Limb (tissue), 2 donors: ENCODE results near the gene WDFY4.

Source experiments
- DNase-seq, 2 donors: peaks; one replicate each; pipeline ENCODE4 v3.0.0-alpha.2; 2016; ENCODE audit errors: extremely low spot score in 2 of 2

WDFY4 gene

GRCh38 chr10:48847691-48848090, 163.0 kb downstream of the WDFY4 start:
- DNase-seq, result no peak

- DNase-seq, result no peak
Observed at GRCh38 chr10:48856855-48857254, 172.2 kb downstream of the WDFY4 start.

GRCh38 chr10:48872234-48872633, 187.6 kb downstream of the WDFY4 start:
- DNase-seq, result no peak

DNA sequence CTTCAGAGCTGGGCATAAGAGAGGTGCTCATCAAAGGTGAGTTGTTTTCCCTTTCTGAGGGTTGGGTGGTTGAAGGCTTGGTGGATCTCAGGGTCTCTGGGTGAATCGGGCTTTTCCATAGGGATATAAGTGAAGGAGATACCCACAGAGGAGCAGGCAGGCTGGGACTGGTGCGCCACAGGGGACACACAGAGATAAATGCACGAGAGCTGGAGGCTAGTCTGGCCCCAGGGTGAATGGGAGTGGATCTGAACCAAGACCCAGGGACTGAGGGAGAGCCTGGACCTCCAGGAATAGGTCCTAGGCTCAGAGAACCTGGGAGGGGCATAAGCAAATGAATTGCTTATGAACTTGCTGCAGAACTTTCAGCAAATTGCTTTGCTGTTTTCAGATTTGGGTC, 193.4 kb downstream of the WDFY4 start:
- no peak for DNase-seq

DNA sequence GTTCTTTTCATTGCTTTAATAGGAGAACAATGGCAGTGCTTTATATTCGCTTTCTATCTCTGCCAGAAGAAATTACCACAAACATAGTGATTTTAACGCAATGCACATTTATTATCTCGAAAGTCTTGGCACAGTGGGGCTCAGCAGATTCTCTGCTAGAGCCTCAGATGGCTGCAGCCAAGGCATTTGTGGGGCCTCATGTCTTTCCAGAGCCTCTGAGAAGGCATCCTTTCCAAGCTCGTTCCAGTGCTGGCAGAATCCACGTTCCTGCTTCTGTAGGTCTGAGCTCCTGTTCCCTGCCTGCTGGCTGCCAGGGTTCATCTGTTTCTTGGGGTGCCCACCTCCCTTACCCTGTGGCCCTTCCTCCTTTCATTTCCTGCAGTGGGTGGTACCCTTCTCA, 194.8 kb downstream of the WDFY4 start:
- no peak for DNase-seq

DNA sequence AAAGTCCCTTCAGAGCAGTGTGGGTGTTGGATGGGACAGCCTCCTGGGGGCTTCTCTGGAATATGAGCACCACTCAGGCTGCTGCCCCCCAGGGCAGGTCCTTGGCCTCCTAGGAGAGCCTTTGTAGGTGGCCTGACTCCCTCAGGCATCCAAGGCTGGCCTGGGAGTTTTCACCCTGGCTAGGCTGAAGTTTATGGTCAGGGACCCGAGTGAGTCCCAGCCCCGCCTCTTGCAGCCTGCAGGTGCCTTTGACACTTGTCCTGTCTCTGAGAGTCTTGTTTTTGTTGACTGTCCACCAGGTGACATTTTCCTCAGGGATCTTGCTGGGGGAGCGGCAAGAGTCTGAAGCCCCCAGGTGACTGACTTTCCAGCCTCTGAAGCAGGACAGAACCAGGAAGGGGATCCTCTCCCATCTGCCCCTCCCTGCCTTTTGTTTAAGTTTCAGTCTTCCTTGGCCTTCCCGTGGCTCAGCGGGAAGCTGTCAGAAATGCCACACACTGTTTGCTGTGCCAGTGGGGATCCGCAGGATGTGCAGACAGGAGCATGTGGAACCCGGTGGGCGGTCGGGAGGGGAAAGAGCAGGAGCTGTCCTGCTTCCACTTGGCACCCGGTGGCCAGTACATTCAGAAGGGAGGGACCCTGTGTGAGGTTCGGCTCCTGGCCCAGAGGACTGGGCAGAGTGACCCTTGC, 195.5 kb downstream of the WDFY4 start:
- no peak for DNase-seq

DNA sequence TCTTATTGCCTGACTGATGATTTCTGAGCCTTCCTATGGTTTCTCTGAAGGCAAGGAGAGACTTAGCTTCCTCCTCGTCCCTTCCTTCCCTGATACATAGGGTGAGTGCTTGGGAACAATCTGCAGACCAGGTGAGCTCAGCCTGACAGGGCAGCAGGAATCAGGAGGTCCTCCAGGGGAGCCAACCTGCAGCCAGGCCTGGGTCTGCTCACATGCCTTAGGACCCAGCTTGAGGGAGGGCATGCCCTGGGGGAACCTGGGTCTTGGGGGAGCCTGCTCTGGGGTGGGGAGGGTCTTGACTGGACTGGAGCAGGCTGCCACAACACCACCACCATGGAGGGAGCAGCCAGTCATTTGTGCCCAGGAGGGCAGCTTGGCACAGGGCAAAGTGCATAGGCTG, 197.3 kb downstream of the WDFY4 start:
- DNase-seq, result no peak

DNA sequence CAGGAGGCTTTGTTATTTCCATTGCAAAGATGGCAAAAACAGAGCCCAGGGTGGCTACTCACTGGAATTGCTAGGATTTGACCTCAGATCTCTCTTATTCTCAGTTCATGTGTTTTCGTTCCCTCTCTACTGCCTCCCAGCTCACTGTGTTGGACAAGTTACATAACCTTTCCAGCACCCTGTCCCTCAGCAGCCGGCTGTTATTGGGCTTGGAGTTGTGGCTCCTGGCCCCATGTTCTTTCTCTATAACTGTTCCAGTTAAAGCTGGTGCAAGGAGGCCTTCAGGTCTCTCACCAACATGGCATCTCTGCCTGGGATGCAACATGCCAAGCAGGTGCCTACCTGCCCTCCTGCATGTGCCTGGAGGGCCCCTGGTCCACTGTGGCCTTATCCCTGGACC, 198.2 kb downstream of the WDFY4 start:
- no peak for DNase-seq

GRCh38 chr10:48883701-48884100, 199.0 kb downstream of the WDFY4 start:
- DNase-seq, result no peak

DNA sequence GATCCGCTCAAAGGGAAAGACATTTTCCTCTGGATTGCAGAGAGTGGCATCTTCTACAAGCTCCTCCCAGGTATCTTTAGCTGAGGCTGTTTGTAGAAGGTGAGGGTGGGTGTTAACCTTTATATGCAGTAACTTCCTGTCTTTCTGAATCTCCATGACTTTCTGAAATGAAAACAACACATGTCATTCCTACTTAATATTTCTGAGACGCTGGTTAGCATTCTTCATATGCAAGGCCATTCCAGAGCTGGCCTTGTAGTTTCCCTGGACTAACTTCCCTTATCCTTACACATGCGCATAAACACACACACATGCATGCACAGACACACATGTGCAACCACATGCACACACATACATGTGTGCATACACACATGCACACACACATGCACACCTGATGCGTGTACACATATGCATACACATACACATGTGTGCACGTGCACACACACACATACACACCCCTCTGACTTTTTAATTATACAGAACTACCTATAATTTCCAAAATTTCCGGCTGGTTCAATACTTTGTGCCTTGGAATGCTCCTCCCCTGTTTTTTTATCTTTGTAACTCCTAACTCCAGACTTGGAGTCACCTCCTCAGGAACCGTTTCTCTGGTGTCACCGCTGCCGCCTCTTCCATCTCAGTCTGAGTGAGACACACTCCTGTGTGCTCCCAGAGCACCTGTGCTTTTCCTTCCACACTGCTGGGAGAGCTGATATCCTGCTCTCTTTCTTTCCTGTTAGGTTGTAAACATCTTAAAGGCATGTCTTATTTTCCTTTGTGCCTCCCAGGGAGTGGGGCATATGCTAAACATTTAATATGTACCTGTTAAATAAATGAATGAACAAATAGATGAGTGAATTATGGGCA, 199.7 kb downstream of the WDFY4 start:
- DNase-seq, result no peak

DNA sequence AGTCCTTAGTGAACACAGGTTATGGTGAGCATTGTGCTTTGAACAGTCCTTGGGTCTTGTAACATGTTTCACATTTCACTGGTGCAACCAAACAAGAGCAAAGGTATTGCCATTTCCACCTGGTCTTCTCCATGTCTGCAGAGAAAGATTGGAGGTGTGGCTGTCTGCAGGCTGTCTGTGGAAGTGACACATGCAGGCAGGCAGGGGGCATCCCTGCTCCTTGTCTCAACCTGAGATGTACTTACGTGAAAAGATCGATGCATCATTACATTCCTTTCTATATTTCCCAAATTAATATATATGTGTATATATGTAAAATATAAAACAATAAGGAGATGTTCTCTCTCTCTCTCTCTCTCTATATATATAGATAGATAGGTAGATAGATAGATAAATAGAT, 200.7 kb downstream of the WDFY4 start:
- DNase-seq, result peak; percentile 51 to 61

DNA sequence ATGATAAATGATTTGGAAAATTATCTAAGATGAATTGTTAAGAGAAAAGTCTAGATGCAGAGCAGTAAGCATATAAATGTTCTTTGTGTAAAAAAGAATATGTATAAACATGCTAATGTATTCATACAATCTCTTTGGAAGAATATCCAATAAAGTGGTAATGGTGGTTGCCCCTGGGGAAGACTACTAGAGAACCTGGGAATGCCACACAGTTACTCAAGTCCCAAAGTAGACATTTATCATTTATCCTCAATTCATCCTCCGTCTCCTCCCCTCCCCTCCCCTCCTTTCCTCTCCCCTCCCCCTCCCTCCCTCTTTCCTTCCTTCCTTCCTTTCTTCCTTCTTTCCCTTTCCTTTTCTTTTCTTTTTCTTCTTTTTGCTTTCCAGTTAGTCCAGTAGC, 203.3 kb downstream of the WDFY4 start:
- no peak for DNase-seq

DNA sequence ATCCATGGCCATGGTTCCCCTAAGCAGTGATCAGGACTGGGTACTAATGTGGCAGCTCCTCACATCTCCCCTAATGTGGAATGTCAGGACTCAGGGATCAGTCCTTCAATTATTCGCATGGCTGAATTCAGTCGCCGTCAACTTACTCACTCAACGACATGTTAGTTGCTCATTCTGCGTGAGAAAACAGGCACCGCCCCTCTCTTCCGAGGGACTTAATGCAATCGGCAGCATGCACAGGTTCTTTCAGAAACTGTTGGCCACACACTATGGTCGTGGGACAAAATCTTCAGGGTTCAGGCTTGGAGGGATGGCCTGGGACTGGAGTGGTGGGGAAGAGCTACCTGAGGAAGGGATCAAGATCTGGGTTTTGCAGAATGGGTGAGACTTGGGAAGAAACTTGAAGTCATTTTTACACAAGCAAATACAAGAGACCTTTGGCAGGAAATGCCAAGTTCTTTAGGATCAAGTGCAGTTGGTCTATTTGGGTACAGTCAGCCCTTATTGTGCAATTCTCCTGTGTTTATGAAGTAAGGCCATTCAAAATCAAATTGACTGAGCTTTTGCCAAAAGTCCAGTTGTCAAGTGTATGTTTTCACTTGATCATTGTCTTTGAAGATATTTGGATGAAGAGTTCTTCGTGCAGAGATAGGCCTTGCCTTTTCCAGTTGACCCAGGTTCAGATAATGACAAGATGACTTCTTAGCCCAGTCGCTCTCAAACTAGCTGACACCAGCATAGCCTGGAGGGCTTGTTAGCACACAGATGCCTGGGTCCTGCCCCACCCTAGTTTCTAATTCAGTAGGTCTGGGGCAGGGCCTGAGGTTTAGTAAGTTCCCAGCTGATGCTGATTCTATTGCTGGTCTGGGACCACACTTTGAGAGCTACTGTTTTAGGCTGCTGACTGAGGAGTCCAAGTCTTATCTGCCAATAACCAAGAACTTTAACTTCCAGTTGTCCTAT, 206.5 kb downstream of the WDFY4 start:
- no peak for DNase-seq

- no peak for DNase-seq
Observed at GRCh38 chr10:48894911-48895802, 210.5 kb downstream of the WDFY4 start.

- no peak for DNase-seq
Observed at GRCh38 chr10:48895803-48896195, 211.1 kb downstream of the WDFY4 start.

GRCh38 chr10:48896756-48897440, 212.2 kb downstream of the WDFY4 start:
- DNase-seq, result no peak

- no peak for DNase-seq
Observed at GRCh38 chr10:48897441-48897790, 212.7 kb downstream of the WDFY4 start.

- no peak for DNase-seq
Observed at GRCh38 chr10:48898426-48898825, 213.8 kb downstream of the WDFY4 start.

DNA sequence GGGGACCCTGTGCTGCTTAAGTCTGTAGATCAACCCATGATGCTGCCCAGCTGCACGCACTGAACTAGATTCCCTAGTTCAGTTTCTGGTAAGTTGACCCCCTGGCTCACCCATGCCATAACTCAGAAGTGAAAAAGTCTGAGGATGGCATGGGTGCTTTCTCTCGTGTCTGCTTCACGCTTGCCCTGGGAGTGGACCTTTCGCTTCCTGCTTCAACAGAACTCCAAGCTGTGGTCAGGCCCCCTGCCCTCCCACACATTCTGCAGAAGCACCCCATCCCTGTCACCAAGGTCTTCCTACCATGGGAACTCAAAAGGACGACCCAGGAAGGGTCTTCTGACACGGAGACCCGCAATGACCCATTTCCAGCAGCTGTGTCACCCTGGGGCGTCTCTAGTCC, 215.1 kb downstream of the WDFY4 start:
- DNase-seq, result no peak

DNA sequence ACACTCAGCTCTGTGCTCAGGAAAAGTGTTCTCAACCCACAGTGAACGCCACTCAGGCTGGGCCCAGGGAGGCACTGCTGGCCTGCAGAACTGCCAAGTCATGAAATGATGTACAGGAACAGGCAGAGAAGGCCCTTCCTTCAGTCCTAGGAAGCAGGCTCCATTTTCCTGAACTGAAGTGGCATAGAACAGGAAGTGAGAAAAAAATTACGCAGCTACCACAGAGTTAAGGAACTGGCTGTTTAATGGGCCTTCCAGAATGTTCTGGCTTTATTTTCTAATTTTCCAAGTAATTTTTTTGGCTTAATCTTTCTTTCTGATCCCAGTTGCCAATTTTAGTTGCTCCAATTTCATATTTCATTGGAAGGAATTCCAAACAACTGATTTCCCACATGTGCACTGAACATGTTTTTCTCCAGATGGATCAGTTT, 215.7 kb downstream of the WDFY4 start:
- DNase-seq, result peak in 1 of 2 donors; percentile 63
